ENCODE results near the gene UBN1.

The UBN1 gene

DNA sequence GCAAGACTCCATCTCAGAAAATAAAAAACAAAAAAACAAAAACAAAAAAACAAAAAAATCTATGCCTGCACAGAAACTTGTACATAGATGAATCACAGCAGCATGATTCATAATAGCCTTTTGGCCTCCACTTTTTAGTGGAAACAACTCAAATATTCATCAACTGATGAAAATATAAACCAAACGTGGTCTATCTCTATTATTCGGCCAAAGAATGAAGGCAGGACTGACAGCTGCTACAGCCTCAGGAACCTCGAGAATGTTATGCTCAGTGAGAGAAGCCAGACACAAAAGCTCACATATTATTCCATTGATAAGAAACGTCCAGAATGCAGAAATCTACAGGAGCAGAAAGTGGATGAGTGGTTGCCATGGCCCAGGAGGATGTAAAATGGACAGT lies 69.8 kb downstream of the UBN1 start:
- Histone ChIP-seq H3K9me2 (ENCODE audit: low read depth, low read length) (no peaks in the 10 kb centered on the region), H3K9me3 (ENCODE audit: low read length) (no peaks in the 10 kb centered on the region), H3K27me3 (ENCODE audit: insufficient read depth, low read length) (no peaks in the 10 kb centered on the region; the same call in 1 of the 2 replicates), H3K27ac (ENCODE audit: low read depth, low read length, poor library complexity, severe bottlenecking) (no peak overlapping the region), H3K9ac (ENCODE audit: low read length) (no peak overlapping the region), H3K79me2 (ENCODE audit: insufficient read depth, low read length) (no peaks in the 10 kb centered on the region), H3K36me3 (ENCODE audit: insufficient read depth, low read length) (no peaks in the 10 kb centered on the region), H4K20me1 (ENCODE audit: insufficient read depth, low read length) (no peaks in the 10 kb centered on the region), H2AFZ (ENCODE audit: low read length) (no peak overlapping the region), H3K4me3 (ENCODE audit: low read depth, low read length, poor library complexity, severe bottlenecking) (no peak overlapping the region), H3K4me1 (ENCODE audit: insufficient read depth, low read length, severe bottlenecking) (no peaks in the 10 kb centered on the region), H3K4me2 (ENCODE audit: low read length) (no peak overlapping the region), H3F3A (ENCODE audit: insufficient read depth, low read length) (no peaks in the 10 kb centered on the region)
- TF ChIP-seq EZH2 (IDR thresholded peaks at IDR 0.05; ENCODE audit: borderline replicate concordance, low read length): no peak
- TF ChIP-seq, protein P1, sequence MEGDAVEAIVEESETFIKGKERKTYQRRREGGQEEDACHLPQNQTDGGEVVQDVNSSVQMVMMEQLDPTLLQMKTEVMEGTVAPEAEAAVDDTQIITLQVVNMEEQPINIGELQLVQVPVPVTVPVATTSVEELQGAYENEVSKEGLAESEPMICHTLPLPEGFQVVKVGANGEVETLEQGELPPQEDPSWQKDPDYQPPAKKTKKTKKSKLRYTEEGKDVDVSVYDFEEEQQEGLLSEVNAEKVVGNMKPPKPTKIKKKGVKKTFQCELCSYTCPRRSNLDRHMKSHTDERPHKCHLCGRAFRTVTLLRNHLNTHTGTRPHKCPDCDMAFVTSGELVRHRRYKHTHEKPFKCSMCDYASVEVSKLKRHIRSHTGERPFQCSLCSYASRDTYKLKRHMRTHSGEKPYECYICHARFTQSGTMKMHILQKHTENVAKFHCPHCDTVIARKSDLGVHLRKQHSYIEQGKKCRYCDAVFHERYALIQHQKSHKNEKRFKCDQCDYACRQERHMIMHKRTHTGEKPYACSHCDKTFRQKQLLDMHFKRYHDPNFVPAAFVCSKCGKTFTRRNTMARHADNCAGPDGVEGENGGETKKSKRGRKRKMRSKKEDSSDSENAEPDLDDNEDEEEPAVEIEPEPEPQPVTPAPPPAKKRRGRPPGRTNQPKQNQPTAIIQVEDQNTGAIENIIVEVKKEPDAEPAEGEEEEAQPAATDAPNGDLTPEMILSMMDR (IDR thresholded peaks at IDR 0.05; ENCODE audit: low read length): no peak

DNA sequence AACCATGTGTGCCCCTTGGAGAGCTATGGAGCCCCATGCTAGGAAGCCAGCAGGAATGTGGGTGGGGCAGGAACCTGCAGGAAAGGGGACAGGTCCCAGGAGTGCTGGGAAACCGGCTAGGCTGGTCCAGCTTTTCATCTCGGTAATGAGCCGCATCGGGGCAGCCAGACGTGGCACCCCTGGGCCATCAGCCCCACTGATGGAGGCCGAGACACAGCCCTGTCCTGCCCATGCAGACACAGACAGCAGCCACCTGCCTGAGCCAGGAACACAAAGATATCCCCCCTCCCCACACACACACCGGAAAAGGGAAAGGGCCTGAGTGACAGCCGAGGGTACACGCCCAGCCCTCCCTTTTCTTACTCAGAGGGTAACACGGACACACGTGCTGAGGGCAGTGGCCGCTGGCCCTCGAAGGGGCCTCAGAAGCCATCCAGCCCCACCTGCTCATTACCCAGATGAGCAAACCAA lies 71.5 kb downstream of the UBN1 start:
- Histone ChIP-seq H3K4me2 (ENCODE audit: low read length) (no peak overlapping the region), H3K9me3 (ENCODE audit: low read length) (no peaks in the 10 kb centered on the region), H3K4me3 (ENCODE audit: low read depth, low read length, poor library complexity, severe bottlenecking) (no peak overlapping the region), H3K9ac (ENCODE audit: low read length) (no peak overlapping the region), H3K27ac (ENCODE audit: low read depth, low read length, poor library complexity, severe bottlenecking) (no peak overlapping the region), H3F3A (ENCODE audit: insufficient read depth, low read length) (no peaks in the 10 kb centered on the region), H3K27me3 (ENCODE audit: insufficient read depth, low read length) (peaks cover 5% of the 10 kb centered on the region; the same call in 1 of the 2 replicates), H2AFZ (ENCODE audit: low read length) (no peak overlapping the region), H3K36me3 (ENCODE audit: insufficient read depth, low read length) (no peaks in the 10 kb centered on the region), H3K79me2 (ENCODE audit: insufficient read depth, low read length) (no peaks in the 10 kb centered on the region), H3K9me2 (ENCODE audit: low read depth, low read length) (no peaks in the 10 kb centered on the region), H3K4me1 (ENCODE audit: insufficient read depth, low read length, severe bottlenecking) (no peaks in the 10 kb centered on the region), H4K20me1 (ENCODE audit: insufficient read depth, low read length) (no peaks in the 10 kb centered on the region)
- no peak for TF ChIP-seq EZH2 (IDR thresholded peaks at IDR 0.05; ENCODE audit: borderline replicate concordance, low read length)
- TF ChIP-seq, protein P1 (IDR thresholded peaks at IDR 0.05; ENCODE audit: low read length): no peak

DNA sequence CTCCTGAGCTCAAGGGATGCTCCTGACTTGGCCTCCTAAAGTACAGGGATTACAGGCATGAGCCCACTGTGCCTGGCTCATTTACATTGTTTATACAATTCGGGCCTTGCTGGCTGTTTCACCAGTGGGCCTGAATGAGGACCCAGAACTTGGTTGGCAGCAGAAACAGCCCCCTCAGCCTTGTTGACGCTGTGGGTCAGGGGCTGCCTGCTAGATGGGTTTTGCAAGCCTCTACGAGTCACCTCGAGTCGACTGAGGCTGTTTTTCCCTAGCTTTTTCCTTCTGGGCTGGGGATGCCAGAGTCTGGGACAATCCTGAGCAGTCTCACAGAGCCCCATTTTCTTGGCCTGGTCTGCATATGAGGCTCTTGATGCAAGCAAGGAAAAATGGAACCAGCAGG lies 73.5 kb downstream of the UBN1 start:
- TF ChIP-seq, protein P1 (IDR thresholded peaks at IDR 0.05; ENCODE audit: low read length): no peak
- TF ChIP-seq EZH2 (IDR thresholded peaks at IDR 0.05; ENCODE audit: borderline replicate concordance, low read length): no peak
- Histone ChIP-seq H3K27ac (ENCODE audit: low read depth, low read length, poor library complexity, severe bottlenecking) (no peak overlapping the region), H2AFZ (ENCODE audit: low read length) (no peak overlapping the region), H4K20me1 (ENCODE audit: insufficient read depth, low read length) (no peaks in the 10 kb centered on the region), H3K9ac (ENCODE audit: low read length) (no peak overlapping the region), H3K79me2 (ENCODE audit: insufficient read depth, low read length) (no peaks in the 10 kb centered on the region), H3K4me2 (ENCODE audit: low read length) (no peak overlapping the region), H3K4me3 (ENCODE audit: low read depth, low read length, poor library complexity, severe bottlenecking) (no peak overlapping the region), H3K9me2 (ENCODE audit: low read depth, low read length) (no peaks in the 10 kb centered on the region), H3F3A (ENCODE audit: insufficient read depth, low read length) (no peaks in the 10 kb centered on the region), H3K27me3 (ENCODE audit: insufficient read depth, low read length) (peaks cover 8% of the 10 kb centered on the region; the same call in 1 of the 2 replicates), H3K4me1 (ENCODE audit: insufficient read depth, low read length, severe bottlenecking) (no peaks in the 10 kb centered on the region), H3K36me3 (ENCODE audit: insufficient read depth, low read length) (no peaks in the 10 kb centered on the region), H3K9me3 (ENCODE audit: low read length) (no peaks in the 10 kb centered on the region)

Data from OCI-LY1 (cell line).